KMS-11 (cell line): ENCODE results near the gene PBX3.

Experiments used
- H2AFZ ChIP-seq: fragments of 200-600 bp; sonication (generic); 2 replicates; pipeline ENCODE4 v1.6.1; 2016; ENCODE audit warnings: antibody characterized with exemption, mixed run types, low read depth
- H3K27ac ChIP-seq: fragments of 200-600 bp; sonication (generic); 2 replicates; pipeline ENCODE4 v1.6.1; 2016; ENCODE audit warnings: mild to moderate bottlenecking, mixed run types
- H3K27me3 ChIP-seq: fragments of 200-600 bp; sonication (generic); 2 replicates; pipeline ENCODE4 v1.6.1; 2017; ENCODE audit warnings: mild to moderate bottlenecking, low read depth, mixed run types, moderate library complexity; ENCODE audit not compliant: insufficient read depth
- H3K36me3 ChIP-seq: fragments of 200-600 bp; sonication (generic); 2 replicates; pipeline ENCODE4 v1.6.1; 2017; ENCODE audit warnings: mild to moderate bottlenecking, mixed run types; ENCODE audit not compliant: insufficient read depth
- H3K4me1 ChIP-seq: fragments of 200-600 bp; sonication (generic); 2 replicates; pipeline ENCODE4 v1.6.1; 2016; ENCODE audit warnings: mild to moderate bottlenecking, low read depth, mixed run types; ENCODE audit not compliant: poor library complexity, severe bottlenecking
- H3K4me2 ChIP-seq: fragments of 200-600 bp; sonication (generic); 2 replicates; pipeline ENCODE4 v1.7.0; 2016; ENCODE audit warnings: mild to moderate bottlenecking, mixed run types
- H3K4me3 ChIP-seq: fragments of 200-600 bp; sonication (generic); IDR thresholded peaks from 2 replicates; pipeline ENCODE4 v1.6.1; 2017; ENCODE audit warnings: low read depth, low read length, mixed read lengths; ENCODE audit not compliant: insufficient read depth
- H3K79me2 ChIP-seq: fragments of 200-600 bp; sonication (generic); 2 replicates; pipeline ENCODE4 v1.6.1; 2016; ENCODE audit warnings: low read depth, mixed run types; ENCODE audit not compliant: insufficient read depth
- H3K9ac ChIP-seq: fragments of 200-600 bp; sonication (generic); 2 replicates; pipeline ENCODE4 v1.6.1; 2016; ENCODE audit warnings: mild to moderate bottlenecking, mixed run types
- H4K20me1 ChIP-seq: fragments of 200-600 bp; sonication (generic); 2 replicates; pipeline ENCODE4 v1.6.1; 2016; ENCODE audit warnings: mild to moderate bottlenecking, mixed run types; ENCODE audit not compliant: insufficient read depth
- CTCF ChIP-seq: fragments of 200-600 bp; sonication (generic); conservative IDR thresholded peaks from 2 replicates; pipeline ENCODE4 v1.6.1; 2017; ENCODE audit warnings: low read depth, mild to moderate bottlenecking, antibody characterized with exemption, low read length, moderate library complexity, mixed read lengths

PBX3 gene

GRCh38 chr9:125825762-125826161, 78.6 kb downstream of the PBX3 start:
- Histone ChIP-seq H3K4me3 (no peak overlapping the region), H3K36me3 (no peaks in the 10 kb centered on the region), H3K79me2 (peaks cover 98% of the 10 kb centered on the region), H3K4me2 (no peak overlapping the region), H4K20me1 (peaks cover 28% of the 10 kb centered on the region), H2AFZ (no peak overlapping the region), H3K9ac (no peak overlapping the region), H3K27ac (no peak overlapping the region), H3K4me1 (peaks cover 78% of the 10 kb centered on the region), H3K27me3 (no peaks in the 10 kb centered on the region)
- TF ChIP-seq CTCF, result no peak

GRCh38 chr9:125826850-125827249, 79.7 kb downstream of the PBX3 start:
- Histone ChIP-seq H4K20me1 (peaks cover 28% of the 10 kb centered on the region), H3K79me2 (peaks cover 98% of the 10 kb centered on the region)

GRCh38 chr9:125829743-125830142, 82.6 kb downstream of the PBX3 start:
- Histone ChIP-seq H3K27ac (no peak overlapping the region), H2AFZ (no peak overlapping the region), H3K27me3 (no peaks in the 10 kb centered on the region), H3K4me1 (peaks cover 57% of the 10 kb centered on the region), H3K9ac (no peak overlapping the region), H3K36me3 (no peaks in the 10 kb centered on the region), H3K79me2 (peaks cover 96% of the 10 kb centered on the region), H3K4me2 (no peak overlapping the region), H4K20me1 (peaks cover 33% of the 10 kb centered on the region), H3K4me3 (no peak overlapping the region)
- no peak for TF ChIP-seq CTCF

More at GRCh38 chr9:125826850-125827249, 79.7 kb downstream of the PBX3 start:
- TF ChIP-seq CTCF, result no peak
- Histone ChIP-seq H3K36me3 (no peaks in the 10 kb centered on the region), H3K27ac (no peak overlapping the region), H3K4me2 (no peak overlapping the region), H2AFZ (no peak overlapping the region), H3K27me3 (no peaks in the 10 kb centered on the region), H3K9ac (no peak overlapping the region), H3K4me1 (peaks cover 74% of the 10 kb centered on the region), H3K4me3 (no peak overlapping the region)

GRCh38 chr9:125831054-125831453, 83.9 kb downstream of the PBX3 start:
- no peak overlapping the region for H2AFZ ChIP-seq
- peaks cover 56% of the 10 kb centered on the region for H3K4me1 ChIP-seq
- no peak overlapping the region for H3K27ac ChIP-seq
- no peak overlapping the region for H3K4me3 ChIP-seq
- H4K20me1 ChIP-seq, result peaks cover 24% of the 10 kb centered on the region
- peaks cover 98% of the 10 kb centered on the region for H3K79me2 ChIP-seq
- TF ChIP-seq CTCF, result no peak
- H3K36me3 ChIP-seq, result no peaks in the 10 kb centered on the region
- H3K4me2 ChIP-seq, result no peak overlapping the region
- no peak overlapping the region for H3K9ac ChIP-seq
- no peaks in the 10 kb centered on the region for H3K27me3 ChIP-seq
